GM19372 (cell line): ENCODE data around the gene EPB41.

Source experiments
- ATAC-seq: cut with Tn5 transposase; IDR thresholded peaks from one replicate; pipeline ENCODE4 v1.9.1; 2021; ENCODE audit warnings: mild to moderate bottlenecking, low read depth, moderate library complexity; ENCODE audit not compliant: unreplicated experiment

The EPB41 gene

GRCh38 chr1:28890435-28890834, 23.9 kb upstream of the EPB41 start:
- ATAC-seq = no peak

GRCh38 chr1:28890836-28891235, 23.5 kb upstream of the EPB41 start:
- ATAC-seq = no peak

- no peak for ATAC-seq
These were observed 23.1 kb upstream of the EPB41 start for GRCh38 chr1:28891256-28891655.

- no peak for ATAC-seq
These were observed 20.8 kb upstream of the EPB41 start for GRCh38 chr1:28893403-28894102.

DNA sequence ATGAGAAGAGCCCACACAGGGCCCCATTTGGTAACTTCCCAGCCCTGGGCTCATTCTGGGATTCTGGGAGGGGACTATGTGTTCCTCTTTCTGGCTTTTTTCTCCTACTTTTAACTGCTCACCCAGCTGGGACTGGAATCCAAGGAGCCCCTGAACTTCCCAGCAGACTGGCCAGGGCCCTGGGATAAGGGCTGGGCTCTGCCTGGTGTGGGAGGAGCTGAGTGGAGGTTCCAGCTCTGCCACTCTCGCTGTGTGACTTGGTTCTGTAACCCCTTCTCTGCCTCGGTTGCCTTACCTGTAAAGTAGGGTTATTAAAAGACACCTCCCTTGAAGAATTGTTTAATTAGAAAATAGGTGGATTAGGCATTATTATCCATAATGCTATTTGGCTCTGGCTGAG, 19.6 kb upstream of the EPB41 start:
- no peak for ATAC-seq

GRCh38 chr1:28895896-28896608, 18.3 kb upstream of the EPB41 start:
- no peak for ATAC-seq

DNA sequence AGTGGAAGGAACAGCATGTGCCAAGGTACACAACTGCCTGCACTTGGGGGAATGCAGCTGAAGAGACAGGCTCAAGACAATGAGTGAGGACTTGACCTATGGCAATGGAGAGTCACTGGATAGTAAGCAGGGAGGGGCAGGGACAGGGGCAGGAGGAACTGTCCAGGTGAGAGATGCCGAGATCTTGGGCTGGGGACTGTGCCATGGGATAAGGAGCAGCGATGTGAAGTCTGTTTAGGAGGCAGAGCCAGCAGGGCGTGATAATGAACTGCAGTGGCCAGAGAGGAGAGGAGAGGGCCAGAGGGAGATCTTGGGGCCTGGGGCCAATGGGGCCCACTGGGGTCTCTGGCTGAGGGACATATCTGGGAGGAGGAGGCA, 17.8 kb upstream of the EPB41 start:
- ATAC-seq = no peak

DNA sequence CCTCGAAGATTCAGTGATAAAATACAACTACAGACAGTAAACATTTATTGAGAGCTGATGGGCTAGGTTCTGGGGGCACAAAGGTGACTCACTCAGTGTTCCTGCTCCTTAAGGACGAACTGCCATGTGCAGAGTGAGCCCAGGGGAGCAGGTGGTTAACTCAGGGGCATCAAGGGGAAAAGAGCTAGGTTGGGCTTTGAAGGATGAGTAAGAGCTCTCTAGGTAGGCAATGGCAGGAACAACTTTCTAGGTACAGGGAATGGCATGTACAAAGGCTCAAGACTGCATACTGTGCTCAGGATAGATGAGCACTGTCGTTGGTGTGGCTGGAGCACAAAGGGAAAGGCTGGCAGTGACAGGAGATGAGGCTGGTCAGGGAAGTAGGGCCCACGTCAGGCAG, 16.6 kb upstream of the EPB41 start:
- ATAC-seq = no peak

- no peak for ATAC-seq
These were observed 15.9 kb upstream of the EPB41 start for GRCh38 chr1:28898405-28898881.

- ATAC-seq = no peak
These were observed 15.1 kb upstream of the EPB41 start for GRCh38 chr1:28899267-28899666.

GRCh38 chr1:28900562-28900961, 13.8 kb upstream of the EPB41 start:
- no peak for ATAC-seq

GRCh38 chr1:28902738-28903137, 11.6 kb upstream of the EPB41 start:
- no peak for ATAC-seq

DNA sequence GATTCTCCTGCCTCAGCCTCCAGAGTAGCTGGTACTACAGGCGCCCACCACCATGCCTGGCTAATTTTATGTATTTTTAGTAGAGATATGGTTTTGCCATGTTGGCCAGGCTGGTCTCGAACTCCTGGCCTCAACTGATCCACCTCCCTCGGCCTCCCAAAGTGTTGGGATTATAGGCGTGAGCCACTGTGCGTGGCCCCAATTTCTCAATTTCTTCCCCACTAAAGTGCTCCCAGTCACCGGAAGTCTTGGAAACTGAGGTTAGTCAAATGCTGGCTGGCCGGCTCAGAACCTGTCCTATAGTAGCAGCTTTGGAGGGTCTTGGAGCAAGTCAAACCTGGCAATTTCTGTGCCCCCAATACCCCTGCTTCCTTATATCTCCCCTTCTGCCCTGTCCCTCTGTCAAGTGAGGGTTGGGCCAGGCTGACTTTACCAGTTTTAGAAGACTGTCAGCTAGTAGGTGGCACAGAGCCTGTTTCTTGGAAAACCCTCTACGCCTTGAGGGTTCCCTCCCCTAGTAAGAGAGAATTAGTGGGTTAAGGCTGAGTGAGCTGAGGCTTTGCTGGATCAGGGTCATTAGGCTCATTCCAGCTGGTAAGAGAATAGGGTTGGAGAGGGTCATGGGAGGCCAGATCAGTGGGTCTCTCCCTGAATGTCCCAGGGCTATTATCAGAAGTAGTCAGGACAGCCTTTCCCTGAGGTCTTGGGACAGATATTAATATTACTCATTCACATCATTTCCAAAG, 8.3 kb upstream of the EPB41 start:
- ATAC-seq = no peak

DNA sequence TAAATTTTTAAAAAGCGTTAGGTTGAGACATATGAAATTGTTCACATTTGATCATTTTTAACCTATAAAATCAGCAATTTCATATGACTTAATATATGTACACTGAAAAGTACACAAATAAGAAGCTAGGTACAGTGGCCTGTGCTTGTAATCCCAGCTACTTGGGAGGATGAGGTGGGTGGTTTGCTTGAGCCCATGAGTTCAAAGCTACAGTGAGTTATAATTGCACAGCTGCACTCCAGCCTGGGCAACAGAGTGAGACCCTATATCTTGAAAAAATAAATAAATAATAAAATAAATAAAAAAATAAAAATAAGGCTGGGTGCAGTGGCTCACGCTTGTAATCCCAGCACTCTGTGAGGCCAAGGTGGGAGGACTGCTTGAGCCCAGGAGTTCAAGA, 5.2 kb upstream of the EPB41 start:
- no peak for ATAC-seq

- ATAC-seq = no peak
These were observed 3.8 kb upstream of the EPB41 start for GRCh38 chr1:28910379-28911115.

DNA sequence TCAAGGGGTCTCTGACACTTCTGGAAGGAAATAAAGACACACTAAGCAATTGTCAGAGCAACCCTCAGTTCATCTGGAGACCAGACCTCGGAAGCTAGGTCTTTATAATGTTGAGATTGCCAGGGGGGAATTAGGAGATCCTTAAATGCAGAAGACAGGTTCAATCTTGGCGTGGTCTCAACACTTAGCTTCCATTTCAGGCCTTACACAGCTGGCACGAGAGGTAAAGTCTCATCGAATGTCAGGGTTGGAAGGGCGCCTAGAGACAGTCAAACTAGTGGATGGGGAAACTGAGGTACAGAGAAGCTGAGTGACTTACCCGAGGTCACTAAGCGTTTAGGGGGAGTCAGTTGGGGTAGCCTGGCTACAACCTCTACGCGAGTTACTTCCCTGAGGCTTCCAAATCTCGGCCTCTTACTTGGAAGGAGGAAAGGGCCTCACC, 562 bp upstream of the EPB41 start:
- no peak for ATAC-seq

DNA sequence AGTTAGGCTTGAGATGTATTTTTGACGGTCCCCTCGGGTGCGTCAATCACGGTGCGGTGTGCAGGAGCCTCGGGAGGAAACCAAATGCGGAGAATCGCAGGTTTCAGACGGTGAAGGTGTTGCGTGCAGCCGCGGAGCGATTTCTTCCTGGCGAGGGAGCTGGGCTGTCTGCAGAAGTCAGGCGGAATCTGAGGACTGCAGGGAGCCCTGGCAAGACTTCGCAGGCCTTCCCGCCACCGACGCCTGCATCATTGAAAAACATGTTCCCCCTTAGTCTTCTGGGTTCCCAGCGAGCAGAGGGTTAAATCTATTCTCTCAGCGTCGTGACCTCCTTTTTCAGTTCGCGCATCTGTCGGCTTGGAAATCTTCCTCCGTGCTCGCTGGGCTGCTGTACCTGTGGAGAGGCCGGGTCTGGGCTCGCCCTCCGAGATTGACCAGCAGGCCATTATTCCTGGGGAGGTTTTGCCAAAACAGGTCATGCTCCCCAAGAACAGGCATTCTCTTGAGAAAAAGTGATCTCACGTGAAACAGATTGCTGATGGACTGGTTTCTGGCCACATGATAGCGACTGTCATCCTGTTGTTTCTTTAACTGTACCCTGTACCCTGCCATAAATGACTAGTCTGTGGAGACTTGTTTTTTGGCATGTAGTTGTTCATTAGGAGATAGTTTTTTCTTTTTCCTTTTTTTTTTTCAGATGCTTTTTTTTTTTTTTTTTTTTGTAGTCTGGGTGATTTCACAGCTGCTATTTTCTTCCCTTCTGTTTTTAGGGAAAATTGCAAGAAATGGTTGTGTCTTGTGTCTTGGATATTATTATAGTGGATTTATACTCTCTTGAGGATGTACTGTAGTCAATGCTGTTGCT, 894 bp downstream of the EPB41 start:
- ATAC-seq = peak; percentile 6

- ATAC-seq = no peak
These were observed 3.4 kb downstream of the EPB41 start for GRCh38 chr1:28917757-28918118.

- ATAC-seq = no peak
These were observed 7.0 kb downstream of the EPB41 start for GRCh38 chr1:28921286-28921869.
